ENCODE measurements around the gene C19orf73.

C19orf73 gene

DNA sequence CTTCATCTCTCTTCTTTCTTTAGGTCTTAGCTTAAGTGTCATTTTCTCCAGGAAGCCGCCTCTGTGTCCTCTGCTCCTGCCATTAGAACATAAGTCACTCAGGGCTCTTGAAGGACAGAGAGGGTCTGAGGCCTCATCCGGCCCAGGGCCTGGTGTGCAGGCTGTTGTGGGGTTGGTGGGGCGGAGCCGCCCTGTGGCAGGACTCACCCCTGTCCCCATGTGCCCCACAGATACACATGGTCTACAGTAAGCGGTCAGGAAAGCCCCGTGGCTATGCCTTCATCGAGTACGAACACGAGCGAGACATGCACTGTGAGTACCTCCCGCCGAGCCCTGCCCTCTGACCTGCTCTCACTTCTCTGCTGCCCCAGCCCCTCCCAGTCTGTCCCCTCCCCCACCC lies 17.8 kb downstream of the C19orf73 start:
- no peak for TF ChIP-seq ZFX (IDR thresholded peaks at IDR 0.05; ENCODE audit: borderline replicate concordance)
- TF ChIP-seq, protein P1, sequence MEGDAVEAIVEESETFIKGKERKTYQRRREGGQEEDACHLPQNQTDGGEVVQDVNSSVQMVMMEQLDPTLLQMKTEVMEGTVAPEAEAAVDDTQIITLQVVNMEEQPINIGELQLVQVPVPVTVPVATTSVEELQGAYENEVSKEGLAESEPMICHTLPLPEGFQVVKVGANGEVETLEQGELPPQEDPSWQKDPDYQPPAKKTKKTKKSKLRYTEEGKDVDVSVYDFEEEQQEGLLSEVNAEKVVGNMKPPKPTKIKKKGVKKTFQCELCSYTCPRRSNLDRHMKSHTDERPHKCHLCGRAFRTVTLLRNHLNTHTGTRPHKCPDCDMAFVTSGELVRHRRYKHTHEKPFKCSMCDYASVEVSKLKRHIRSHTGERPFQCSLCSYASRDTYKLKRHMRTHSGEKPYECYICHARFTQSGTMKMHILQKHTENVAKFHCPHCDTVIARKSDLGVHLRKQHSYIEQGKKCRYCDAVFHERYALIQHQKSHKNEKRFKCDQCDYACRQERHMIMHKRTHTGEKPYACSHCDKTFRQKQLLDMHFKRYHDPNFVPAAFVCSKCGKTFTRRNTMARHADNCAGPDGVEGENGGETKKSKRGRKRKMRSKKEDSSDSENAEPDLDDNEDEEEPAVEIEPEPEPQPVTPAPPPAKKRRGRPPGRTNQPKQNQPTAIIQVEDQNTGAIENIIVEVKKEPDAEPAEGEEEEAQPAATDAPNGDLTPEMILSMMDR (IDR thresholded peaks at IDR 0.05) = no peak

DNA sequence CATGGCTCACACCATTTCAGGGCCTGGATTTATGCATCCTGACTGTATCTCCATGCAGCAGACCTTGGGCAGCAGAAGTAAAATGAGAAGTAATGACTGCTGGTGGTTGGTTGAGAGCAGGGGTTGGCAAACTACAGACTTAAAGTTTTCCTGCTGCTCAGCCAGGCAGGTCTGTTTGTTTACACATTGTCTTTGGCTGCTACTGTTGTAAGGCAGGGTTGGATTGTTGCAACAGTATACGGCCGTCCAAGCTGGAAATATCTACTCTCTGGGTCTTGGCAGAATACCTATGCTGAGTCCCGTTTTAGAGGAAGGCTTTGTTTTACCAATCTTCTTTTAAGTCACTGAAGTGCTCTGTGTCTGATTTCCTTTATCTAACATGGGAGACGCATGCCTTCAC lies 20.1 kb downstream of the C19orf73 start:
- H3K27ac ChIP-seq = peak overlapping the region; percentile 89
- TF ChIP-seq, protein P1 (IDR thresholded peaks at IDR 0.05) = no peak
- no peak for TF ChIP-seq ZFX (IDR thresholded peaks at IDR 0.05; ENCODE audit: borderline replicate concordance)

More for the DNA sequence above, 17.8 kb downstream of the C19orf73 start:
- no peak overlapping the region for H3K27ac ChIP-seq

DNA sequence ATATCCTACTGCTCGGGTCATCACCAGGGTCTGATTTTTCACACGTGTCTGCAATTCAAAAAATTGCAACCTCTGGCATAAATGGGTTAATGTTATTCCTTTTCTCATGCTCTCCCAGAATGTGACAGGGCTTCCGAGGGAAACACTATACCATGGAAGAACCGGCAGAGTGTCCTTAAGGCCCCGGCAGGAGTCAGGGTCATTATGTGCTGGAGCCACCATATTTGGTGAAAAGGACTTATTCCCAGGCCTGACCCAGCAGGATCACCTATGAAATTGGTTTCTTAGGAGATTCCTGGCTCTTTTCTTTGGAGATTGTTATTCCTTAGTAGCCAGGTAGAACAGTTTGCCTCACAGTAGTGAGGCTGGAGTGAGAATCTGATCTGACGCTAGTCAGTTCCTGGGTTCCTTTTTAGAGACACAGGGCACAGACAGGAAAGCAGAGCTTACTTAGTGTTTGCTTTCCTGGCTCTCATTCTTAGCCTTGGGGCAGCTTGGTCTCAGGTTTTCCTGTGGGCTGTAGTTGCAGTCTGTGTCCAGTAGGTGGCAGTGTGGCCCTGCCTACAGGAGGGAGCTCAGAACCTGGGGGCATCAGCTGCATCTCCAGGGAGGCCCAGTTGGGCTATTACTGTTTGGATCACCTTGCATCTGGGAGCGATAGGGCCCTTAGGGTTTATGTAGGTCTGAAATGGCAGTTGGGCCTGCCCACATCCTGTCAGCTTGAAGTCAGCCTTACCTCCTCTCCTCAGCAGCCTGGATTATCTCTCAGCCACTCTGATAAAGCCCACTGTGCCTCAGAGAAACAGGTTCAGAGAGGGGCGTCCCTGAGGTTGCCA lies 21.3 kb downstream of the C19orf73 start:
- TF ChIP-seq, protein P1 (IDR thresholded peaks at IDR 0.05) = peak; percentile 98
- no peak for TF ChIP-seq ZFX (IDR thresholded peaks at IDR 0.05; ENCODE audit: borderline replicate concordance)
- peak overlapping the region; percentile 89 for H3K27ac ChIP-seq

DNA sequence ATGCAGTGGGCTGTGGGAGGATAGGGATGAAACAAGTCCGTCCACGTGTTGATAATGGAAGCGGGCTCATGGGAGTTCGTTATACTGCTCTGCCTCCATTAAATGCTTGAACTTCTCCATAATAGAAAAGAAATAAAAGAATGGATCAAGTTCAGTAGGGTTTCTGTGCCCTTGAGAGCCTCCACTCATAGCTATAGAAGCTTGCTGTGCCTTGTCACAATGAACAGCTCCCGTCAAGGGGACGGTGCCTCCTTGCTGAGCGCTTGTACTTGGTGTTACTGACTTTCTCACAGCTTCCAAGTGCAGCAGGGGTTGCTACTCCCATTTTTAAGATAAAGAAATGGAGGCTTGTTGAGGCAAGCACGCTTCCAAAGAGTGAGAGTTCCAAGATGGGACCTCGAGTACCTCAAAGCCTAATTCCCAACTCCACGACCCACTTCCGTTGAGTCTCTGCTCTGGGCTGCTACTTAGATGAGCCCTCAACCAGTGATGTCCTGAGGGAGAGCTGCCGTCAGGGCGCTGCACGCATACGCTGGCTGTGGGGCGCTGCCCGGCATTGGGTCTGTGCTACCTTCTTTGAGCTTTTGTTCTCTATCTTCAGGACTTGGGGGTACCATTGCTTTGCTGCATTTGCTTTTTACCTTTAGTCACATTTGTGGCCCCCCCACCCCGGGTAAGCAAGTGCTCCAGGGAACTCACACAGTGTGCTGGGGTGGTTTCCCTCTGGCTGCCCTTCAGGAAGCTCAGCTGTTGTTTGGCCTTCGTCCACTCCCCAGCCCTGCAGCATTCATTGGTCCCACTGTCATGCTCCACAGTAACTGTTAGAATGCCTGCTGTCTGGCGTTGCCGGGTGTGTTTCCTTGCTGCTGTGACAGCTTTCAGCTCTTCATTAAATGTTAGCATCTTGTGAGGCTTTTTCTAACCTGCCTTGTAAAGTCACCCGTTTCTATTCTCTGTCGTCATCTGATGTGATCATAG lies 24.1 kb downstream of the C19orf73 start:
- H3K27ac ChIP-seq = 0 out of 2 replicates have a peak overlapping the region, but pooled peaks have one; percentile 17
- TF ChIP-seq, protein P1 (IDR thresholded peaks at IDR 0.05) = no peak
- no peak for TF ChIP-seq ZFX (IDR thresholded peaks at IDR 0.05; ENCODE audit: borderline replicate concordance)

DNA sequence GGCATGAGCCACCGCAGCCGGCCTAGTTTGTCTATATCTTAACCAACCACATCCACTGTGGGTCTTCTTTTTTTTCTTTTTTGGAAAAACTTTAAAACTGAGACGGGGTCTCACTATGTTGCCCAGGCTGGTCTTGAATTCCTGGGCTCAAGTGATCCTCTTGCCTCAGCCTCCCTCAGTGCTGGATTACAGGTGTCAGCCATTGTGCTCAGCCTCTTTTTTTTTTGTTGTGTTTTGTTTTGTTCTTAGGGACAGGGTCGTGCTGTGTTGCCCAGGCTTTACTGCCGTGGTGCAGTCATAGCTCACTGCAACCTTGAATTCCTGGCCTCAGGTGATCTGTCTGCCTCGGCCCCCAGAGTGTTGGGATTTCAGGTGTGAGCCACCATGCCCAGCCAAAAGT lies 26.3 kb downstream of the C19orf73 start:
- no peak overlapping the region for H3K27ac ChIP-seq
- no peak for TF ChIP-seq ZFX (IDR thresholded peaks at IDR 0.05; ENCODE audit: borderline replicate concordance)

- TF ChIP-seq ZFX (IDR thresholded peaks at IDR 0.05; ENCODE audit: borderline replicate concordance) = no peak
- TF ChIP-seq, protein P1 (IDR thresholded peaks at IDR 0.05) = no peak
- H3K27ac ChIP-seq = no peak overlapping the region
Observed at GRCh38 chr19:49091391-49092038, 27.4 kb downstream of the C19orf73 start.

DNA sequence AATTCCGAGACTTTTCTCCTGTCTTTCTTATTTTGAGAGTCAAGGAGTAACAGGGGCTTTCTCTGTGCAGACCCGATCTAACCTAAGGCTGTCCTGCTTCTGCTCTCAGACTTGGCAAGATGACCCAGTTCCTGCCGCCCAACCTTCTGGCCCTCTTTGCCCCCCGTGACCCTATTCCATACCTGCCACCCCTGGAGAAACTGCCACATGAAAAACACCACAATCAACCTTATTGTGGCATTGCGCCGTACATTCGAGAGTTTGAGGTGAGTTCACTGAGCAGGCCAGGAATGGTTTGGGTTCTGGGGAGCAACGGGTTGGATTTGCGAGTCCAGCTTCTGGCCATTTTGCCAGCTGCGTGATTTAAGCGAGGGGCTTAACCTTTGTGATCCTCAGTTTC lies 32.6 kb downstream of the C19orf73 start:
- peak overlapping the region; percentile 84 for H3K27ac ChIP-seq

More for the DNA sequence above, 32.6 kb downstream of the C19orf73 start:
- TF ChIP-seq ZFX (IDR thresholded peaks at IDR 0.05; ENCODE audit: borderline replicate concordance) = no peak
- TF ChIP-seq, protein P1 (IDR thresholded peaks at IDR 0.05) = no peak

All from 22Rv1 (cell line).